Measurements from ENCODE around the gene C21orf58. TPM values are rescaled to one million over a fixed set of nuclear protein-coding genes. Genes with fewer than 3 reads are reported as not detected.

The C21orf58 gene
- total and polyA plus RNA-seq, 4 experiments from 2014 or later = 0.35 to 9.4 (median 4.7) TPM

Other genes starting within 250 kb of the C21orf58 start
- 10 to 100 TPM; 21.8 to 25.7 TPM for gene COL6A2, start 225.8 kb downstream of the C21orf58 start, total RNA-seq
- 1 to 10 TPM in 1 of 2 donors, under 1 TPM in 1; 0.77 to 1.5 TPM for gene COL6A2, start 225.8 kb downstream of the C21orf58 start, polyA plus RNA-seq
- 1 to 10 TPM; 1.3 to 1.7 TPM for gene FTCD, start 168.3 kb downstream of the C21orf58 start, total RNA-seq
- not detected for gene FTCD, start 168.3 kb downstream of the C21orf58 start, polyA plus RNA-seq
- 1 to 10 TPM; 6.9 TPM for gene SPATC1L, start 139.4 kb downstream of the C21orf58 start, total RNA-seq
- gene SPATC1L, start 139.4 kb downstream of the C21orf58 start, polyA plus RNA-seq = 1 to 10 TPM; 6.0 to 6.4 TPM
- gene LSS, start 95.1 kb downstream of the C21orf58 start, total RNA-seq = 10 to 100 TPM; 53.2 to 54.5 TPM
- 10 to 100 TPM; 15.3 to 16.9 TPM for gene LSS, start 95.1 kb downstream of the C21orf58 start, polyA plus RNA-seq
- gene MCM3AP, start 38.3 kb downstream of the C21orf58 start, total RNA-seq = 100 to 1,000 TPM; 155 to 168 TPM
- 10 to 100 TPM; 14.9 to 45.6 TPM for gene MCM3AP, start 38.3 kb downstream of the C21orf58 start, polyA plus RNA-seq
- gene YBEY, start 37.5 kb downstream of the C21orf58 start, total RNA-seq = 10 to 100 TPM; 11.5 to 14.7 TPM
- 10 to 100 TPM; 15.5 to 18.9 TPM for gene YBEY, start 37.5 kb downstream of the C21orf58 start, polyA plus RNA-seq
- gene PCNT, start 286 bp upstream of the C21orf58 start, total RNA-seq = 10 to 100 TPM; 46.9 to 52.1 TPM
- gene PCNT, start 286 bp upstream of the C21orf58 start, polyA plus RNA-seq = 10 to 100 TPM in 1 of 2 donors, 1 to 10 TPM in 1; 2.0 to 25.2 TPM
- 10 to 100 TPM; 94.6 to 95.9 TPM for gene DIP2A, start 135.0 kb upstream of the C21orf58 start, total RNA-seq
- 10 to 100 TPM; 14.1 to 17.8 TPM for gene DIP2A, start 135.0 kb upstream of the C21orf58 start, polyA plus RNA-seq